ENCODE measurements around the gene ATP11A.

Gene ATP11A

DNA sequence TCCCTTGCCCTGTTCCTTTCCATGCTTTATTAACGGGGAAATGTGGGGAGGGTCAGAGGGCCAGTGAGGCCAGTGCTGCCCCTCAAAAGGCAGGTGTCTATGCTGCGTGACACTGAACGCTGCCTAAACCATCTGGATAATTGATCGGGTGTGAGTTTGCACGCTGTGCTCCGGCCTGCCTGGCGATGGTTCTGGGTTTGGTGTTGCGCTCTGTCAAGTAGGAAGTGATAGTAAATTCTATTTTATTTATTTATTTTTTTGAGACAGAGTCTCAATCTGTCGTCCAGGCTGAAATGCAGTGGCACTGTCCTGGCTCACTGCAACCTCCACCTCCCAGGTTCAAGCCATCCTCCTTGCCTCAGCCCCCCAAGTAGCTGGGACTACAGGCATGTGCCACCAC, 86.5 kb downstream of the ATP11A start:
- H3K4me3 ChIP-seq (ENCODE audit: low read depth, low read length), result no peak overlapping the region
- TF ChIP-seq, protein P1, sequence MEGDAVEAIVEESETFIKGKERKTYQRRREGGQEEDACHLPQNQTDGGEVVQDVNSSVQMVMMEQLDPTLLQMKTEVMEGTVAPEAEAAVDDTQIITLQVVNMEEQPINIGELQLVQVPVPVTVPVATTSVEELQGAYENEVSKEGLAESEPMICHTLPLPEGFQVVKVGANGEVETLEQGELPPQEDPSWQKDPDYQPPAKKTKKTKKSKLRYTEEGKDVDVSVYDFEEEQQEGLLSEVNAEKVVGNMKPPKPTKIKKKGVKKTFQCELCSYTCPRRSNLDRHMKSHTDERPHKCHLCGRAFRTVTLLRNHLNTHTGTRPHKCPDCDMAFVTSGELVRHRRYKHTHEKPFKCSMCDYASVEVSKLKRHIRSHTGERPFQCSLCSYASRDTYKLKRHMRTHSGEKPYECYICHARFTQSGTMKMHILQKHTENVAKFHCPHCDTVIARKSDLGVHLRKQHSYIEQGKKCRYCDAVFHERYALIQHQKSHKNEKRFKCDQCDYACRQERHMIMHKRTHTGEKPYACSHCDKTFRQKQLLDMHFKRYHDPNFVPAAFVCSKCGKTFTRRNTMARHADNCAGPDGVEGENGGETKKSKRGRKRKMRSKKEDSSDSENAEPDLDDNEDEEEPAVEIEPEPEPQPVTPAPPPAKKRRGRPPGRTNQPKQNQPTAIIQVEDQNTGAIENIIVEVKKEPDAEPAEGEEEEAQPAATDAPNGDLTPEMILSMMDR (conservative IDR thresholded peaks at IDR 0.05; ENCODE audit: low read depth, low read length), result no peak
- no peak for DNase-seq (ENCODE audit: low read depth)

DNA sequence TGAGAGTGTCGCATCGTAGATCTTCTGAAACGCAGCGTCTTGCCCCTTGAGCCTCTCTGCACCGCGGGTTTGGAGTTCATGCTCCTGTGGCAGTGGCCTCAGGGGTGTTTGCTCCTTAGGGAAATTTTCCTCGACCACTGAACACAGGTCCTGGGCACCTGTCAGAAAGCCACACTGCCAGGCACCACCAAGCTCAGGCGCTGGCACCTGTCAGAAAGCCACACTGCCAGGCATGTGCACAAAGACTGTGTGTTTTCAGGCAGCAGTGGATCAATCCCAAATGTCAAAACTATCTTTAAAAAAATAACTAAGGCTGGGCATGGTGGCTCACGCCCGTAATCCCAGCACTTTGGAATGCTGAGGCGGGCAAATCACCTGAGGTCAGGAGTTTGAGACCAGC, 87.1 kb downstream of the ATP11A start:
- TF ChIP-seq, protein P1 (conservative IDR thresholded peaks at IDR 0.05; ENCODE audit: low read depth, low read length), result no peak
- no peak for DNase-seq (ENCODE audit: low read depth)
- H3K4me3 ChIP-seq (ENCODE audit: low read depth, low read length), result no peak overlapping the region

DNA sequence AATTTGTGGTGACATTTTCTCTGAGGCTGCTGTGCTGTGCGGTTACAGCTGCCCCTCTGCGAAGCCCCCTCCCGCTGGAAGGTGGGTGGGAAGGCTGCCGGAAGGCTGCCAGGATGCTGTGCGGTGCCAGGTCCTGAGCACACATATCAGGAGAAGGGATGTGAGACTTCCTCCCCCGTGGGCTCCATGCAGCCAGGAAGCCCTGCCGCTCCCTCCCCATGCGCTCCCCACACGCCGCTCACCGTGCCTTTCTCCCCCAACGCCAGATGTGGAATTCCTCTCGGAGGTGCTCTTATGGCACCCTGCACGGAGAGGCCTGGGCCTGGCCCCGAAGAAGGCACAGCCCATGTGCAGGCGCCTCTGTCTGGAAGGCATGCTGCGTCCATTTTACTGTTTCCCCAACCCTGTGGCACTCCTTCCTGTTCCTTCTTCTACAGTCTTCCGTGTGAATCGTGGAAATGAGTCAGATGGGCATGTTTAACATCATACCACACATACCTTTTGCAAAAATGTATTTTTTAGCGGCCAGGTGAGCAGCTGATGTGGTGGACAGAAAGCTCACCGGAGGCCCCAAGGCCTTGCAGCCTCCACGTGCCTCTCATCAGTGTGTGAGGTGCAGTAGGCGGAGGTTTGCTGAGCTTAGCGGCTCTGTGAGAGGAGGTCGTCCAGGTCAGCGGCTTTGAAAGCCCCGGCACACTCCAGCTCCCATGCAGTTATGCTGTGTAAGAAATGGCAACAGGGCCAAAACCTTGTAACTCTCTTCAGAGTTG, 88.0 kb downstream of the ATP11A start:
- DNase-seq (ENCODE audit: low read depth), result no peak
- H3K4me3 ChIP-seq (ENCODE audit: low read depth, low read length), result no peak overlapping the region
- TF ChIP-seq, protein P1 (conservative IDR thresholded peaks at IDR 0.05; ENCODE audit: low read depth, low read length), result no peak

DNA sequence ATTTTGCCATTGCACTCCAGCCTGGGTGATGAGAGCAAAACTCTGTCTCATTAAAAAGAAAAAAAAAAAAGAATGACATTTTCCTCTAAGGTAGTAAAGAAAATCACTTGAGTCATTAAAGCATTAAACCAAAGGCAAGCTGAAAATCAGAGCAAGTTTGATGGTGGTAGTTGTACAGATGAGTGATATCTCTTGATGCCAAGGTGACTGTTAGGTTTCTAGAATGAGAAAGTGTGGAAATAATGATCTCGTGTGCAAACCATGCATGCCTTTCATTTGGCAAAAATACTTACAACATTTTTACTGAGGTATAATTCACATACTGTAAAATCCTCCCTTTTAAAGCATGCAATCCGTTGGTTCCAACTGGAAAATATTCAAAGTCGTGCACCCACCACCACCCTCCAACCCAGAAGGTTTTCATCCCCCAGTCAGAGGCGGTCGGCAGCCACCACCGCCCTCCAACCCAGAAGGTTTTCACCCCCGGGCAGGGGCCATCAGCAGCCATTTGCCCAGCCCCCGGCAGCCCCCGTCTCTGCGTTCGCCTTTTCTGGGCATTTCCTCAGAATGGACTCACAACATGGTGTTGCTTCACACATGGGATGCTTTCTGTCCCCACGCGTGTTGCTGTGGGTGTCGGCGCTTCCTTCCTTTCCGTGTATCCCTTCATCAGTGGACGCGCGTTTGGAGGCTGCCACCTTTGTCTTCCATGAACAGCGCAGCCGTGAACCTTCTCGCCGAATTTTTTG, 90.2 kb downstream of the ATP11A start:
- DNase-seq (ENCODE audit: low read depth), result peak; percentile 23
- no peak overlapping the region for H3K4me3 ChIP-seq (ENCODE audit: low read depth, low read length)
- TF ChIP-seq, protein P1 (conservative IDR thresholded peaks at IDR 0.05; ENCODE audit: low read depth, low read length), result no peak

DNA sequence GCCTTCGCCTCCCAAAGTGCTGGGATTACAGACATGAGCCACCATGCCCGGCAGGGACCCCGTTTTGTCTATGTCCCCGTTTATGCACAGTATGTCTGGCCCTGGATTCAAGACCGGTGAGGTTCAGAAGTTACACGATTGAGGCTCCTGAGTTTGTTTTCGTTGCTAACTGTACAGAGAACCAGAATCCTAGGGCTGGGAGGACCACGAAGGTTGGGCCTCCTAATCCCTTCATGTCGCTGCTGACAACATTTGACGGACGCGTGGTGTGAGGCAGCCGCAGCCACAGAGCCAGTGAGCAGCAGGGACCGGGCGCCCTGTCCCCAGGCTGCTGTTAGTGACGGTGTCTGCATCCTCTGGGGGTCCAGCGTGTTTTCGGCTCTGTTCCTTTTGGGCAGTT, 91.4 kb downstream of the ATP11A start:
- TF ChIP-seq, protein P1 (conservative IDR thresholded peaks at IDR 0.05; ENCODE audit: low read depth, low read length), result no peak
- no peak for DNase-seq (ENCODE audit: low read depth)
- no peak overlapping the region for H3K4me3 ChIP-seq (ENCODE audit: low read depth, low read length)

DNA sequence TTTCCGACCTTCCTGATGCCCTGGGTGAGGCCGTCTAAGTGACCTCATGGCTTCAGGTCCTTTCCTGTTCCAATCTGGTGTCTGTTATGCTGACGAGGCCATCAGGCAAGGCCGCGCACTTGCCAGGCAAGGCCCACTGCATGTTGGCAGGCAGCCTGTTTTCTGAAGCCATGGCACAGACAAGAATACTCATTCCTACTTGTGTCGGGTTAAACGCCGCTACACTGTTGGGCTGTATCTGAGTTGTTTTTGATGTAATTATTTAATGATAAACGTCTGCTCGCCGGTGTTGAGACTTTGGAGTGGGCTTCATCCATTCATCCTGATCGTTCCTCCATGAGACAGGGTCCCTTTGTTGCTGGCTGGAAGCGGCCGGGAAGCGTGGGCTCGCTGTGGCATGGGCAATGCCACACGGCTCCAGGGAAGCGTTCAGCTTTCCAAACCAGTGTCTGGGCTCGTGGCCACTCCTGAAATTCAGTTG, 92.1 kb downstream of the ATP11A start:
- TF ChIP-seq, protein P1 (conservative IDR thresholded peaks at IDR 0.05; ENCODE audit: low read depth, low read length), result no peak
- no peak for DNase-seq (ENCODE audit: low read depth)
- no peak overlapping the region for H3K4me3 ChIP-seq (ENCODE audit: low read depth, low read length)
